GM12865 (cell line): Measurements from ENCODE around the gene GALP.
"Not testable (repeated sequence)": the region's sequence is repeated elsewhere in the genome, so short reads cannot be mapped to it uniquely, and the experiment has no call there.

Experiments used
- DNase-seq: peaks from one replicate; pipeline ENCODE4 v3.0.0; 2010; ENCODE audit warnings: low read depth
- H3K4me3 ChIP-seq: 2 replicates; pipeline ENCODE4 v1.5.1; 2011; ENCODE audit warnings: mild to moderate bottlenecking, low read depth, low read length, control low read depth
- TF ChIP-seq, protein P1 (sequence below): IDR thresholded peaks from 2 replicates; pipeline ENCODE4 v1.5.1; 2011; ENCODE audit warnings: low read length, control low read depth, low read depth, inconsistent platforms; ENCODE audit not compliant: insufficient read depth; ENCODE audit errors: missing control alignments

GALP gene

GRCh38 chr19:56177564-56178243, 1.9 kb downstream of the GALP start:
- no peak for DNase-seq
- TF ChIP-seq, protein P1, sequence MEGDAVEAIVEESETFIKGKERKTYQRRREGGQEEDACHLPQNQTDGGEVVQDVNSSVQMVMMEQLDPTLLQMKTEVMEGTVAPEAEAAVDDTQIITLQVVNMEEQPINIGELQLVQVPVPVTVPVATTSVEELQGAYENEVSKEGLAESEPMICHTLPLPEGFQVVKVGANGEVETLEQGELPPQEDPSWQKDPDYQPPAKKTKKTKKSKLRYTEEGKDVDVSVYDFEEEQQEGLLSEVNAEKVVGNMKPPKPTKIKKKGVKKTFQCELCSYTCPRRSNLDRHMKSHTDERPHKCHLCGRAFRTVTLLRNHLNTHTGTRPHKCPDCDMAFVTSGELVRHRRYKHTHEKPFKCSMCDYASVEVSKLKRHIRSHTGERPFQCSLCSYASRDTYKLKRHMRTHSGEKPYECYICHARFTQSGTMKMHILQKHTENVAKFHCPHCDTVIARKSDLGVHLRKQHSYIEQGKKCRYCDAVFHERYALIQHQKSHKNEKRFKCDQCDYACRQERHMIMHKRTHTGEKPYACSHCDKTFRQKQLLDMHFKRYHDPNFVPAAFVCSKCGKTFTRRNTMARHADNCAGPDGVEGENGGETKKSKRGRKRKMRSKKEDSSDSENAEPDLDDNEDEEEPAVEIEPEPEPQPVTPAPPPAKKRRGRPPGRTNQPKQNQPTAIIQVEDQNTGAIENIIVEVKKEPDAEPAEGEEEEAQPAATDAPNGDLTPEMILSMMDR = no peak
- no peak overlapping the region for H3K4me3 ChIP-seq

GRCh38 chr19:56189785-56190184, 14.0 kb downstream of the GALP start:
- no peak overlapping the region for H3K4me3 ChIP-seq
- TF ChIP-seq, protein P1 = no peak
- DNase-seq = peak; percentile 0

DNA sequence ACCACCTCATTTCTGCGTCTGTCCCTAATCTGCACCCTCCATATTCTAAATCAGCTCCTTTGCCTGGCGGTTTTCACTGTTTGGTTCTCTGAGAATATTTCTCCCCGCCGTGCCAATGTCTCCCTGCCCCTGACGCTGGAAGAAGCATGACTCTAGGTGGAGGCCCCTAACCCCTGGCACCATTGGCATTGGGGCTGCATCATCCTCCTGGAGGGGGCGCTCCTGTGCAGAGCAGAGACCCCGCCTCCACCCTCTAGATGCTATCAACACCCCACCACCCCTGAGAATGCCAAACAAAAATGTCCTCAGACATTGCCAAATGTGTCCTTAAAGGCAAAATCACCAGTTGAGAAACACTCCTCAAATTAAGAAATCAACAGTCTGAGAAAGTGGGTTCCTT, 15.3 kb downstream of the GALP start:
- H3K4me3 ChIP-seq = no peak overlapping the region
- TF ChIP-seq, protein P1 = no peak
- no peak for DNase-seq

DNA sequence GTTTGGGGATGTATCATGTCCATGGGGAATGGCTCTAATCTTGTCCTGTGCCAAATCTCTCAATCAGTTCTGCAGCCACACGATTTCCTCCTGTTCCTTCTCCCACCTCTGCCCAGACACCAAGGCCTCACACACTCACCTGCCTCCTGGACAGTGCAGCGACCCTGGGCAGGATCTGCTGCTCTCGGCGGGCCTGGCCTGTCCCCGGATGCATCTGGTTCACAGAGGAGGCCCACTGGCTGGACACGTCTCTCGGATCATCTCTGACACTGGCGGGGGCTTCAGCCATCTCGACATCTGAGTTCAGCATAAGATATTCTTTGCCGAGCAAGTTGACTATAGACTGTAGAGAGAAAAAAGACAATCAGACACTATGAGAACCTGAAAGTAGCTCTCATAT, 15.9 kb downstream of the GALP start:
- no peak for DNase-seq
- TF ChIP-seq, protein P1 = no peak
- no peak overlapping the region for H3K4me3 ChIP-seq

DNA sequence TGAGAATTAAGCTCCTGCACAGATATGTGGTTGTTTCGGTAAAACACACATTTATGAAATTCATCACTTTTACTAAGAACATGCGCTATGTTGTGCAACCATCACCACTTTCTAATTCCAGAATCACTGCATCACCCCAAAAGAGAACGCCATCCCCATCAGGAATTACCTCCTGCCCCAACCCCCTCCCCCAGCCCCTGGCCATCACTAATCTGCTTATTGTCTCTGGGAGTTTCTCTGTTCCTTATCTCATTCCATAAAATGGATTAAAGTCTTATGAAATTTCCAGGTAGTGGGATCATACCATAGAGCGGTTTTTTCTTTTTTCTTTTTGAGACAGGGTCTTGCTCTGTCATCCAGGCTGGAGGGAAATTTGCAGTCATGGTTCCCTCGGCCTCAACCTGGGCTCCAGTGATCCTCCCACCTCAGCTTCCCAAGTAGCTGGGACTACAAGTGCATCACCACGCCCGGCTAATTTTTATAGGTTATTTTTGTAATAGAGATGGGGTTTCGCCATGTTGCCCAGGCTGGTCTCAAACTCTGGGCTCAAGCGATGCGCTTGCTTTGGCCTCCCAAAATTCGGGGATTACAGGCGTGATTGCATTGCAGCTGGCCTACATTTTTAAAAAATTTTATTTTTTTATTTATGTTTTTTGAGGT, 18.3 kb downstream of the GALP start:
- DNase-seq = no peak
- no peak overlapping the region for H3K4me3 ChIP-seq
- TF ChIP-seq, protein P1 = no peak

- DNase-seq, H3K4me3 ChIP-seq: not testable (repeated sequence)
These were observed 21.8 kb downstream of the GALP start, which contains the start of gene ZSCAN5B for GRCh38 chr19:56197646-56198045. Gene ZSCAN5B, minus strand, starts transcription at chr19:56197783. Its CDS starts 4,731 bp downstream, at chr19:56193052.

- TF ChIP-seq, protein P1 = no peak
- no peak overlapping the region for H3K4me3 ChIP-seq
- DNase-seq = no peak
These were observed 23.9 kb downstream of the GALP start for GRCh38 chr19:56199687-56200086.
